Mesenchymal stem cell (in vitro differentiated cells and primary cell): ENCODE results near the gene UHMK1.

Experiments
- DNase-seq: peaks from one replicate; pipeline ENCODE4 v3.0.0-alpha.2; 2013
- H2AFZ ChIP-seq: one replicate; pipeline ENCODE4 v1.6.1; 2013; ENCODE audit warnings: low read depth, mild to moderate bottlenecking, control low read depth, inconsistent platforms, low read length, moderate library complexity
- H2AK5ac ChIP-seq: 2 replicates; pipeline ENCODE4 v1.6.1; 2013; ENCODE audit warnings: low read length, moderate library complexity, mild to moderate bottlenecking, inconsistent platforms; ENCODE audit not compliant: severe bottlenecking
- H2BK120ac ChIP-seq: one replicate; pipeline ENCODE4 v1.6.1; 2013; ENCODE audit warnings: low read depth, mild to moderate bottlenecking, inconsistent platforms, low read length, moderate library complexity
- H2BK12ac ChIP-seq, 2 experiments: one replicate each; pipeline ENCODE4 v1.6.1; 2013; ENCODE audit warnings: inconsistent platforms in 2 of 2, low read length in 2 of 2, mild to moderate bottlenecking in 2 of 2, moderate library complexity in 2 of 2, control low read depth in 1 of 2
- H2BK15ac ChIP-seq: one replicate; pipeline ENCODE4 v1.6.1; 2013; ENCODE audit warnings: mild to moderate bottlenecking, low read depth, inconsistent platforms; ENCODE audit not compliant: poor library complexity, severe bottlenecking
- H2BK5ac ChIP-seq: 2 replicates; pipeline ENCODE4 v1.6.1; 2013; ENCODE audit warnings: low read depth, mild to moderate bottlenecking, low read length, control low read depth, inconsistent platforms; ENCODE audit not compliant: poor library complexity, severe bottlenecking
- H3K14ac ChIP-seq, 2 experiments: one replicate each; pipeline ENCODE4 v1.6.1; 2013; ENCODE audit warnings: inconsistent platforms in 2 of 2, low read length in 2 of 2, control low read depth in 1 of 2, mild to moderate bottlenecking in 1 of 2, moderate library complexity in 1 of 2
- H3K18ac ChIP-seq, 2 experiments: one replicate each; pipeline ENCODE4 v1.6.1; 2013; ENCODE audit warnings: inconsistent platforms in 2 of 2, low read length in 2 of 2, control low read depth in 1 of 2, low read depth in 1 of 2, mild to moderate bottlenecking in 1 of 2
- H3K23ac ChIP-seq, 2 experiments: one replicate each; pipeline ENCODE4 v1.6.1; 2013; ENCODE audit warnings: inconsistent platforms in 2 of 2, low read length in 2 of 2, mild to moderate bottlenecking in 2 of 2, moderate library complexity in 2 of 2, control low read depth in 1 of 2
- H3K27ac ChIP-seq: 2 replicates; pipeline ENCODE4 v1.5.1; 2013; ENCODE audit warnings: mild to moderate bottlenecking, moderate library complexity, low read length, control low read depth, inconsistent platforms; ENCODE audit not compliant: poor library complexity, severe bottlenecking
- H3K27me3 ChIP-seq, 2 experiments: 2 replicates each; pipeline versions ENCODE4 v1.6.1 to v1.7.0; 2013; ENCODE audit warnings: low read length in 2 of 2, mild to moderate bottlenecking in 2 of 2, moderate library complexity in 2 of 2, control low read depth in 1 of 2, inconsistent platforms in 1 of 2; ENCODE audit not compliant: control insufficient read depth in 1 of 2, insufficient read depth in 1 of 2
- H3K36me3 ChIP-seq, 2 experiments: 2 replicates each; pipeline versions ENCODE4 v1.6.1 to v1.7.0; 2013; ENCODE audit warnings: low read length in 2 of 2, control low read depth in 1 of 2, inconsistent platforms in 1 of 2, low read depth in 1 of 2, mild to moderate bottlenecking in 1 of 2; ENCODE audit not compliant: insufficient read depth in 2 of 2, control insufficient read depth in 1 of 2
- H3K4ac ChIP-seq, 2 experiments: one replicate each; pipeline ENCODE4 v1.6.1; 2013; ENCODE audit warnings: inconsistent platforms in 2 of 2, low read length in 2 of 2, mild to moderate bottlenecking in 2 of 2, moderate library complexity in 2 of 2, control low read depth in 1 of 2, low read depth in 1 of 2
- H3K4me1 ChIP-seq: 2 replicates; pipeline ENCODE4 v1.6.1; 2013; ENCODE audit warnings: low read depth, low read length, control low read depth; ENCODE audit not compliant: control insufficient read depth, insufficient read depth
- H3K4me2 ChIP-seq: 2 replicates; pipeline ENCODE4 v1.6.1; 2013; ENCODE audit warnings: low read length, mild to moderate bottlenecking, inconsistent platforms; ENCODE audit not compliant: poor library complexity, severe bottlenecking
- H3K4me3 ChIP-seq, 2 experiments: 2 replicates each; pipeline versions ENCODE4 v1.5.1 to v1.7.0; 2013; ENCODE audit warnings: low read length in 2 of 2, mild to moderate bottlenecking in 2 of 2, control low read depth in 1 of 2, low read depth in 1 of 2; ENCODE audit not compliant: insufficient read depth in 1 of 2
- H3K79me1 ChIP-seq: replicated peaks from 2 replicates; pipeline ENCODE4 v1.6.1; 2013; ENCODE audit warnings: mild to moderate bottlenecking, control low read depth, low read length, inconsistent platforms; ENCODE audit not compliant: poor library complexity, severe bottlenecking
- H3K9ac ChIP-seq: 2 replicates; pipeline ENCODE4 v1.7.0; 2013; ENCODE audit warnings: mild to moderate bottlenecking, low read length, moderate library complexity
- H3K9me3 ChIP-seq: 2 replicates; pipeline ENCODE4 v1.7.0; 2013; ENCODE audit warnings: mild to moderate bottlenecking, low read length; ENCODE audit not compliant: control insufficient read depth
- H4K8ac ChIP-seq: one replicate; pipeline ENCODE4 v1.6.1; 2013; ENCODE audit warnings: inconsistent platforms, mild to moderate bottlenecking, low read length, moderate library complexity
- H4K91ac ChIP-seq: one replicate; pipeline ENCODE4 v1.6.1; 2013; ENCODE audit warnings: mild to moderate bottlenecking, low read length, inconsistent platforms
- WGBS: methylation state at CpG from one replicate; pipeline ENCODE4 v1.1.7; 2013; ENCODE audit warnings: mixed read lengths; 5-methylcytosine and 5-hydroxymethylcytosine counted together

Gene UHMK1

DNA sequence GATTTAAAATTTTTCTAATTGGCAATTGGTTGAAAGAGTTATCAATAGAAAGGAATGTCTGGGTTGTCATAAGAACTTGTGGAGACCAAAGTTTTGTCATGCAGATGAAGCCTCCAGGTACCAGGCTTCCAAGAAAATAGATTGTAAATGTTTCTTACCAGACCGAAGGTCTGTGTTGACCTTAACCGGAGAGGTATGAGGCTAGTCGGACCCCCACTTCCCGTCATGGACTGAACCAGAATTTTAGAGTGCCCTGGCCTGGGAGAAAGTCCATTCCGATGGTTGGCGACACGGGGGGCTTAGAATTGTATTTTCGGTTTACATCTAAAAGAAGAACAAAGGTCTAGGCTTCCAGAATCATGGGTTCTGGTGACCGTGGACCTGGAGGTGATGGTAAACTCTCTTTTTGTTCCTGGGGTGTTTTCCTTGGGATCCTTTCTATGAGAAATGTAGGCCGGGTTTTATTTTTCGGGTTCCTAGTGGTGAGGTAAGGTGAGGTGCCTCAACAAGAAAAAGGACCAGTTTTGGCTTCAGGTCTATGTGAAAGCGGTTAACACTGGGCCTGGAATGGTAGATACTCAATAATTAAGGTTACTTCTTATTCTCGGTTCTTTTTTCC lies 405 bp upstream of the UHMK1 start:
- Histone ChIP-seq H3K4me2 (peak overlapping the region; percentile 62), H2BK15ac (no peak overlapping the region), H3K4me3 (peak overlapping the region in 1 of 2 experiments; percentile 100), H2AK5ac (no peak overlapping the region), H2AFZ (peak overlapping the region; percentile 18), H3K27ac (no peak overlapping the region), H3K23ac (no peak overlapping the region), H3K18ac (peak overlapping the region in 1 of 2 experiments; percentile 11), H3K14ac (no peak overlapping the region), H3K9ac (peak overlapping the region; percentile 96), H3K9me3 (no peaks in the 10 kb centered on the region), H3K79me1 (peaks cover 5% of the 10 kb centered on the region), H3K4me1 (peaks cover 3% of the 10 kb centered on the region), H3K4ac (peak overlapping the region in 1 of 2 experiments; percentile 68), H2BK12ac (no peak overlapping the region), H3K27me3 (peaks cover under 1 to 11% of the 10 kb centered on the region in 2 experiments), H4K91ac (no peak overlapping the region), H2BK5ac (no peak overlapping the region), H4K8ac (peak overlapping the region; percentile 86), H3K36me3 (peaks cover 7 to 24% of the 10 kb centered on the region in 2 experiments), H2BK120ac (no peak overlapping the region)
- no peak for DNase-seq
- WGBS: 83% methylated on average over 12 of the region's 13 CpGs

DNA sequence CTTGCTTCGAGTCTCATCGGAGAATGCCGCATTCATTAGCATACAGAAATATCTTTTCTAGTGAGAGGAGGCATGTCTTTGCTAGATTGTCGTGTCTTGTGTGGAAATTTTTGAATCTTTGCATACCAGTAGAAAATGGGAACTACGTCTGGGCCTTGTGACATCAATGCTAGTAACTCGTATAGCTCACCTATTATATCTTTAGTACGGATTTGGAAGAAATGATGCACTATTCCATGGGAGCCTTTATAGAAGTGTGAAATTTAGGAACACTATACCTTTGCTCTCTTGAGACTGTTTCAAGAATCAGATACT lies 835 bp downstream of the UHMK1 start:
- Histone ChIP-seq H3K14ac (no peak overlapping the region), H3K9ac (peak overlapping the region; percentile 96), H3K4ac (no peak overlapping the region), H3K79me1 (peaks cover 8% of the 10 kb centered on the region), H3K4me3 (peak overlapping the region; percentile 94 to 100), H3K27me3 (peaks cover 0 to 2% of the 10 kb centered on the region in 2 experiments), H4K8ac (no peak overlapping the region), H3K4me1 (peaks cover 3% of the 10 kb centered on the region), H2BK5ac (no peak overlapping the region), H2BK120ac (no peak overlapping the region), H2AFZ (peak overlapping the region; percentile 0), H4K91ac (no peak overlapping the region), H3K36me3 (peaks cover 11 to 36% of the 10 kb centered on the region in 2 experiments), H3K18ac (no peak overlapping the region), H3K9me3 (no peaks in the 10 kb centered on the region), H3K27ac (no peak overlapping the region), H2BK12ac (no peak overlapping the region), H2AK5ac (no peak overlapping the region), H2BK15ac (no peak overlapping the region), H3K23ac (no peak overlapping the region), H3K4me2 (peak overlapping the region; percentile 61)
- peak; percentile 38 for DNase-seq
- 9% methylated on average over 5 of the region's 7 CpGs for WGBS

DNA sequence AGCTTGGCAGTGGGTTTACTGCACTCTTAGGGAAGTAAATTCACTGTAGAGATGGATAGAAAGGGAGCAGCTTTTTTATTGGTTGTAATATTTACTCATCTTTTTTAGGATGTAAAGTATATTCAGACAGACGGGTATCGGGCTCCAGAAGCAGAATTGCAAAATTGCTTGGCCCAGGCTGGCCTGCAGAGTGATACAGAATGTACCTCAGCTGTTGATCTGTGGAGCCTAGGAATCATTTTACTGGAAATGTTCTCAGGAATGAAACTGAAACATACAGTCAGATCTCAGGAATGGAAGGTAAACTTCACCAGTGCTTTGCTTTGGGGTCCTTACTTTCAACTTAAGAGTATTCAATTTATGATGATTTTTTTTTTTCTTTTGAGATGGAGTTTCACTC lies 3.2 kb downstream of the UHMK1 start:
- Histone ChIP-seq H3K27ac (no peak overlapping the region), H2BK120ac (no peak overlapping the region), H3K27me3 (no peaks in the 10 kb centered on the region), H3K9me3 (no peaks in the 10 kb centered on the region), H2AFZ (no peak overlapping the region), H3K4me1 (peaks cover 3% of the 10 kb centered on the region), H2BK12ac (no peak overlapping the region), H4K91ac (no peak overlapping the region), H3K4me3 (no peak overlapping the region), H3K79me1 (peaks cover 10% of the 10 kb centered on the region), H3K18ac (no peak overlapping the region), H2AK5ac (no peak overlapping the region), H3K36me3 (peaks cover 13 to 59% of the 10 kb centered on the region in 2 experiments), H2BK15ac (no peak overlapping the region), H3K9ac (no peak overlapping the region), H3K14ac (no peak overlapping the region), H3K4me2 (no peak overlapping the region), H4K8ac (no peak overlapping the region), H3K4ac (no peak overlapping the region), H3K23ac (no peak overlapping the region), H2BK5ac (no peak overlapping the region)
- no peak for DNase-seq
- WGBS: 97% methylated on average over 2 of the region's 2 CpGs

DNA sequence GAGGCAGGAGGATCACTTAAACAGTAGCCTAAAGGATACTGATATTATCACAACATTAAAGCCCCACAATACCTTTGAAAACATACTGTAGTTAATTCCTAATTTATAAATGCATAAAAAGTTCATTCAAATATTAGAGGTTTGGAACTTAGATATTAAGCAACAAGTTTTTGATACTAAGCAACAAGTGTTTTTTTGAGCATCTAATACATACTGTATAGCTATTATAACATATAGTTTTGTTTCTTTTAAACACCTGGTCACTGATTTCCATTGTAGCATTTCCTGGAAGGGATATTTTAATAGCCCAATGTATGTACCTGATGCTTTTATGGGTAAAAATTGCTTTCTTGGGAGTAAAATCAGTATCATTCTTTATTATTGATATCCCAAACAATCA lies 4.5 kb downstream of the UHMK1 start:
- Histone ChIP-seq H3K79me1 (peaks cover 12% of the 10 kb centered on the region), H3K36me3 (peaks cover 14 to 72% of the 10 kb centered on the region in 2 experiments), H2AFZ (no peak overlapping the region), H3K23ac (no peak overlapping the region), H3K4me2 (no peak overlapping the region), H4K8ac (no peak overlapping the region), H3K4me1 (peaks cover 3% of the 10 kb centered on the region), H3K4me3 (no peak overlapping the region), H3K9me3 (no peaks in the 10 kb centered on the region), H3K4ac (no peak overlapping the region), H4K91ac (no peak overlapping the region), H2BK12ac (no peak overlapping the region), H3K27ac (no peak overlapping the region), H3K14ac (no peak overlapping the region), H3K27me3 (no peaks in the 10 kb centered on the region), H2BK120ac (no peak overlapping the region), H2BK15ac (no peak overlapping the region), H3K18ac (no peak overlapping the region), H3K9ac (peak overlapping the region; percentile 31), H2AK5ac (no peak overlapping the region), H2BK5ac (no peak overlapping the region)
- no peak for DNase-seq
